Lung (tissue), 12 donors: ENCODE data around the gene PCGF3. TPM values are rescaled to one million over a fixed set of nuclear protein-coding genes. Genes with fewer than 3 reads are reported as not detected.

Source experiments
- ATAC-seq: fragments of 200-7000 bp; cut with Tn5 transposase; one replicate; pipeline ENCODE4 v1.9.1; 2020; ENCODE audit warnings: moderate number of reproducible peaks; ENCODE audit not compliant: insufficient read depth, low FRiP score
- DNase-seq, 3 donors: peaks; one replicate each; pipeline ENCODE4 v3.0.0-alpha.2; 2013 to 2017
- H3K27ac ChIP-seq, 2 donors: one replicate each; pipeline ENCODE4 v1.5.1; 2013; ENCODE audit warnings: mild to moderate bottlenecking in 2 of 2, moderate library complexity in 2 of 2, control low read depth in 1 of 2, inconsistent platforms in 1 of 2, low read depth in 1 of 2, low read length in 1 of 2
- H3K27me3 ChIP-seq, 3 donors: one replicate each; pipeline ENCODE4 v1.5.1; 2013; ENCODE audit warnings: low read length in 2 of 3; ENCODE audit not compliant: control insufficient read depth in 3 of 3, insufficient read depth in 3 of 3
- H3K36me3 ChIP-seq, 4 donors: one replicate each; pipeline ENCODE4 v1.5.1; 2013; ENCODE audit warnings: low read length in 4 of 4, mild to moderate bottlenecking in 1 of 4, moderate library complexity in 1 of 4; ENCODE audit not compliant: control insufficient read depth in 4 of 4, insufficient read depth in 4 of 4
- H3K4me1 ChIP-seq, 5 donors: one replicate each; pipeline ENCODE4 v1.5.1; 2013; ENCODE audit warnings: low read length in 5 of 5, mild to moderate bottlenecking in 2 of 5, moderate library complexity in 1 of 5; ENCODE audit not compliant: control insufficient read depth in 5 of 5, insufficient read depth in 5 of 5
- H3K4me3 ChIP-seq: one replicate; pipeline ENCODE4 v1.5.1; 2013; ENCODE audit warnings: mild to moderate bottlenecking, control low read depth, moderate library complexity
- H3K9ac ChIP-seq, 2 donors: one replicate each; pipeline ENCODE4 v1.5.1; 2013; ENCODE audit warnings: low read length in 2 of 2, control low read depth in 1 of 2; ENCODE audit not compliant: insufficient read depth in 1 of 2
- H3K9me3 ChIP-seq, 4 donors: one replicate each; pipeline ENCODE4 v1.5.1; 2013; ENCODE audit warnings: low read length in 3 of 4, mild to moderate bottlenecking in 1 of 4, moderate library complexity in 1 of 4; ENCODE audit not compliant: control insufficient read depth in 4 of 4, insufficient read depth in 3 of 4
- CTCF ChIP-seq: IDR thresholded peaks from 2 replicates; pipeline ENCODE4 v1.5.1; 2012; ENCODE audit warnings: mild to moderate bottlenecking; ENCODE audit errors: control extremely low read depth, extremely low read depth
- WGBS, 2 donors: extraction: QIAGEN DNeasy Blood & Tissue Kit; methylation state at CpG; one replicate each; pipeline ENCODE4 v1.1.7; 2013; 5-methylcytosine and 5-hydroxymethylcytosine counted together
- polyA plus RNA-seq, 2 donors: library from polyadenylated mRNA; stranded (reverse); fragments of 200-250 nt; gene quantifications; one replicate each; pipeline ENCODE4 v1.2.1, GENCODE V29; 2013
- total RNA-seq, 2 donors: library from RNA; depleted of rRNA in 1 of 2; stranded (reverse); fragments of >200 nt in 1 of 2; gene quantifications; one replicate each; pipeline ENCODE4 v1.2.1, GENCODE V29; 2014 to 2021
- donor health status: control.
- donor health status: control.
- donor health status: Bipolar disorder and iron deficiency.
- donor health status: healthy.
- donor health status: DM: yes; HTN: yes; CAD: no.

The PCGF3 gene
- total and polyA plus RNA-seq, 4 donors = 29.3 to 66.8 (median 43.3) TPM

GRCh38 chr4:789571-790465 is 84.2 kb downstream of the PCGF3 start:
- Histone ChIP-seq H3K27me3 (peaks cover 13 to 45% (median 33%) of the 10 kb centered on the region in 3 donors), H3K36me3 (no peaks in the 10 kb centered on the region), H3K9ac (no peak overlapping the region), H3K4me3 (no peak overlapping the region), H3K9me3 (peaks cover 0 to 2% (median 0%) of the 10 kb centered on the region in 4 donors), H3K4me1 (peaks cover 0 to 18% (median 8%) of the 10 kb centered on the region in 5 donors), H3K27ac (no peak overlapping the region)
- TF ChIP-seq CTCF = no peak
- DNase-seq (no peak), ATAC-seq (no peak)
- WGBS, 2 donors = 80 to 91% methylated on average over 19 to 27 of the region's 27 CpGs

- H3K4me3 ChIP-seq = no peak overlapping the region
- 54 to 82% methylated on average over 8 of the region's 8 CpGs for WGBS, 2 donors
- DNase-seq (no peak), ATAC-seq (no peak)
- peaks cover 13 to 43% (median 29%) of the 10 kb centered on the region in 3 donors for H3K27me3 ChIP-seq
- no peaks in the 10 kb centered on the region for H3K36me3 ChIP-seq
- no peak overlapping the region for H3K27ac ChIP-seq
- peaks cover 0 to 21% (median 13%) of the 10 kb centered on the region in 5 donors for H3K4me1 ChIP-seq
- peaks cover 0 to 5% (median 0%) of the 10 kb centered on the region in 4 donors for H3K9me3 ChIP-seq
- H3K9ac ChIP-seq = no peak overlapping the region
- TF ChIP-seq CTCF = no peak
Observed at GRCh38 chr4:790466-790820, 84.8 kb downstream of the PCGF3 start.

GRCh38 chr4:791252-791897 is 85.7 kb downstream of the PCGF3 start:
- ATAC-seq = no peak

More at GRCh38 chr4:791252-791897, 85.7 kb downstream of the PCGF3 start:
- no peak for DNase-seq
- TF ChIP-seq CTCF = no peak
- no peaks in the 10 kb centered on the region for H3K36me3 ChIP-seq
- no peak overlapping the region for H3K4me3 ChIP-seq
- no peak overlapping the region for H3K27ac ChIP-seq
- H3K4me1 ChIP-seq = peaks cover 0 to 18% (median 8%) of the 10 kb centered on the region in 5 donors
- peaks cover 13 to 47% (median 33%) of the 10 kb centered on the region in 3 donors for H3K27me3 ChIP-seq
- 65% methylated on average over 25 to 29 of the region's 29 CpGs for WGBS, 2 donors
- no peak overlapping the region for H3K9ac ChIP-seq
- peaks cover 0 to 6% (median 0%) of the 10 kb centered on the region in 4 donors for H3K9me3 ChIP-seq
